Pancreas (tissue), 10 donors: ENCODE data around the gene WWC1. TPM values are rescaled to one million over a fixed set of nuclear protein-coding genes. Genes with fewer than 3 reads are reported as not detected.
A peak's percentile ranks its signal among the peaks of the same experiment; 100 is the strongest.

Experiments
- ATAC-seq, 4 donors: fragments of 200-7000 bp; cut with Tn5 transposase; one replicate each; pipeline versions ENCODE4 v1.8.0 to v1.9.1; 2020; ENCODE audit warnings: mild to moderate bottlenecking in 4 of 4, moderate library complexity in 4 of 4
- DNase-seq, 6 donors: peaks; one replicate each; pipeline ENCODE4 v3.0.0-alpha.2; 2020
- FAIRE-seq: peaks from 2 replicates; lab custom pipeline; 2012; peaks lifted over from hg19 to GRCh38; lab: Jason Lieb, UNC
- H3K27ac ChIP-seq, 4 donors: fragments of 200-600 bp; sonication (generic); 1 replicate in 3 of 4; 2 replicates in 1 of 4; pipeline versions ENCODE4 v1.5.0 to v1.8.0; 2020
- H3K27me3 ChIP-seq, 4 donors: fragments of 200-600 bp; one replicate each; pipeline ENCODE4 v1.8.0; 2021
- H3K36me3 ChIP-seq, 3 donors: fragments of 200-600 bp; sonication (generic) in 1 of 3; one replicate each; pipeline versions ENCODE4 v1.5.0 to v1.8.0; 2020 to 2021
- H3K4me1 ChIP-seq, 3 donors: fragments of 200-600 bp; one replicate each; pipeline ENCODE4 v1.8.0; 2021
- H3K4me3 ChIP-seq, 4 donors: fragments of 200-600 bp; sonication (generic) in 2 of 4; one replicate each; pipeline versions ENCODE4 v1.5.0 to v1.8.0; 2020 to 2021
- H3K9me3 ChIP-seq, 4 donors: fragments of 200-600 bp; one replicate each; pipeline ENCODE4 v1.8.0; 2021
- whole genome bisulfite sequencing, 2 donors: extraction: QIAGEN DNeasy Blood & Tissue Kit; methylation state at CpG; one replicate each; pipeline ENCODE4 v1.1.7; 2013; 5-methylcytosine and 5-hydroxymethylcytosine counted together
- intact Hi-C, 3 donors: fragments of 100-400 bp; cut with DNase I; formaldehyde crosslinking; loops; one replicate each; pipeline versions ENCODE4 v1.11.1 to v1.14.2; 2022
- polyA plus RNA-seq, 2 donors: library from polyadenylated mRNA; stranded (reverse); fragments of 200-250 nt; gene quantifications; one replicate each; pipeline ENCODE4 v1.2.3, GENCODE V29; 2013
- total RNA-seq, 6 donors: library from RNA; stranded (reverse); fragmentation: NEBNext Ultra II Directional in 4 of 6; extraction: Animal tissue kit (Norgen Biotek cat#: 25700) in 4 of 6; gene quantifications; one replicate each; pipeline versions ENCODE4 v1.2.1 to v1.2.4, GENCODE V29; 2021 to 2023
- TF ChIP-seq, protein P1 (sequence below), 4 donors: fragments of 200-600 bp; sonication (generic) in 3 of 4; IDR thresholded peaks; one replicate each; pipeline versions ENCODE4 v1.5.0 to v1.8.0; 2021; ENCODE audit warnings: antibody characterized with exemption in 4 of 4
- donor health status: healthy with polysubstance abuse.
- donor health status: DM: no; HTN: no; CAD: no; lungs with moderate emphysema.
- donor health status: DM: no; HTN: no; CAD: no.
- donor health status: control.
- donor health status: control.
- donor health status: Bipolar disorder and iron deficiency.
- donor health status: DM: yes; HTN: yes; CAD: no.
- donor health status: DM: no; HTN: no; CAD: no.
- donor health status: DM: no; HTN: no; CAD: no.
- donor health status: DM: yes; HTN: yes; CAD: no.

WWC1 gene
- total and polyA plus RNA-seq, 8 donors: 35.0 to 54.2 (median 38.7) TPM

DNA sequence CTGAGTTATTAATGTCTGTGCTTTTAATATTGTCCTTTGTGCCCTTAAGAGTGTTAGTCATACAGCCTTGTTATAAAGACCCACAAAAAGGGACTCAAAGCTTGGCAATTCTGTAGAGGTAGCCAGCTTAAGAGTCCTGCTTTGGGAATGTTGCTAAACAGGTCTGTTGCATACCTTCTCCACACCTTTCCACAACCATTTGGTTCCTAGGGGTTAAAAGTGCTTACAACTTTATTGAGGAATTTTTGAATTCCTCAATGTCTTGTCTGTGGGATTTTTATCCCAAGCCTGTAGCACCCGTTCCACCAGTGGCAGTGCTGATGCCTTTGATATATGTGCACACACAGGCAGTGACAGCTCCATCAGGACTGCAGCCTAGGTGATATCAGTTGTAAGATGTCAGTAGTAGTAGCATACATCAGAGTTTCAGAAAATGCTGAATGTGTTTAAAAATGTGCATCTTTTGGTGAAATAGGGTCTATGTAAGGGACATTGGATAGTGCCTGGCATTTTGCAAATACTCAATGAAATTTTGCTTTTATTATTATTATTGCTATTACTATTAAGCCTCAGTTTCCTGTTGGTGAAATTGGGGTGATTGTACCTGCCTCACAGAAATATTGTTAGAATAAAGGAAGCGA, 68.5 kb downstream of the WWC1 start:
- Histone ChIP-seq H3K9me3 (no peaks in the 10 kb centered on the region), H3K4me3 (no peak overlapping the region), H3K36me3 (no peaks in the 10 kb centered on the region), H3K4me1 (peaks cover 4 to 21% (median 17%) of the 10 kb centered on the region in 3 donors), H3K27me3 (no peaks in the 10 kb centered on the region), H3K27ac (no peak overlapping the region)
- no peak for DNase-seq
- intact Hi-C loops: loop anchor here in 1 of 3 donors (10.0 kb wide), 1 partner anchor 65 kb away; the partner anchor contains the start of gene WWC1
- no peak for FAIRE-seq
- TF ChIP-seq, protein P1, sequence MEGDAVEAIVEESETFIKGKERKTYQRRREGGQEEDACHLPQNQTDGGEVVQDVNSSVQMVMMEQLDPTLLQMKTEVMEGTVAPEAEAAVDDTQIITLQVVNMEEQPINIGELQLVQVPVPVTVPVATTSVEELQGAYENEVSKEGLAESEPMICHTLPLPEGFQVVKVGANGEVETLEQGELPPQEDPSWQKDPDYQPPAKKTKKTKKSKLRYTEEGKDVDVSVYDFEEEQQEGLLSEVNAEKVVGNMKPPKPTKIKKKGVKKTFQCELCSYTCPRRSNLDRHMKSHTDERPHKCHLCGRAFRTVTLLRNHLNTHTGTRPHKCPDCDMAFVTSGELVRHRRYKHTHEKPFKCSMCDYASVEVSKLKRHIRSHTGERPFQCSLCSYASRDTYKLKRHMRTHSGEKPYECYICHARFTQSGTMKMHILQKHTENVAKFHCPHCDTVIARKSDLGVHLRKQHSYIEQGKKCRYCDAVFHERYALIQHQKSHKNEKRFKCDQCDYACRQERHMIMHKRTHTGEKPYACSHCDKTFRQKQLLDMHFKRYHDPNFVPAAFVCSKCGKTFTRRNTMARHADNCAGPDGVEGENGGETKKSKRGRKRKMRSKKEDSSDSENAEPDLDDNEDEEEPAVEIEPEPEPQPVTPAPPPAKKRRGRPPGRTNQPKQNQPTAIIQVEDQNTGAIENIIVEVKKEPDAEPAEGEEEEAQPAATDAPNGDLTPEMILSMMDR (IDR thresholded peaks at IDR 0.05): no peak
- 65 to 69% methylated on average over 2 of the region's 2 CpGs for WGBS, 2 donors
- peak in 1 of 4 donors; percentile 42 for ATAC-seq

GRCh38 chr5:168360521-168361285, 69.3 kb downstream of the WWC1 start:
- TF ChIP-seq, protein P1 (IDR thresholded peaks at IDR 0.05): no peak
- no peak for ATAC-seq
- Histone ChIP-seq H3K4me3 (no peak overlapping the region), H3K27me3 (no peaks in the 10 kb centered on the region), H3K27ac (no peak overlapping the region), H3K4me1 (peaks cover 4 to 27% (median 23%) of the 10 kb centered on the region in 3 donors), H3K9me3 (no peaks in the 10 kb centered on the region), H3K36me3 (no peaks in the 10 kb centered on the region)
- no peak for DNase-seq
- FAIRE-seq: no peak
- 80 to 83% methylated on average over 3 of the region's 3 CpGs for WGBS, 2 donors
- intact Hi-C loops: loop anchor here in 1 of 3 donors (10.0 kb wide), 1 partner anchor 66 kb away; the partner anchor contains the start of gene WWC1

DNA sequence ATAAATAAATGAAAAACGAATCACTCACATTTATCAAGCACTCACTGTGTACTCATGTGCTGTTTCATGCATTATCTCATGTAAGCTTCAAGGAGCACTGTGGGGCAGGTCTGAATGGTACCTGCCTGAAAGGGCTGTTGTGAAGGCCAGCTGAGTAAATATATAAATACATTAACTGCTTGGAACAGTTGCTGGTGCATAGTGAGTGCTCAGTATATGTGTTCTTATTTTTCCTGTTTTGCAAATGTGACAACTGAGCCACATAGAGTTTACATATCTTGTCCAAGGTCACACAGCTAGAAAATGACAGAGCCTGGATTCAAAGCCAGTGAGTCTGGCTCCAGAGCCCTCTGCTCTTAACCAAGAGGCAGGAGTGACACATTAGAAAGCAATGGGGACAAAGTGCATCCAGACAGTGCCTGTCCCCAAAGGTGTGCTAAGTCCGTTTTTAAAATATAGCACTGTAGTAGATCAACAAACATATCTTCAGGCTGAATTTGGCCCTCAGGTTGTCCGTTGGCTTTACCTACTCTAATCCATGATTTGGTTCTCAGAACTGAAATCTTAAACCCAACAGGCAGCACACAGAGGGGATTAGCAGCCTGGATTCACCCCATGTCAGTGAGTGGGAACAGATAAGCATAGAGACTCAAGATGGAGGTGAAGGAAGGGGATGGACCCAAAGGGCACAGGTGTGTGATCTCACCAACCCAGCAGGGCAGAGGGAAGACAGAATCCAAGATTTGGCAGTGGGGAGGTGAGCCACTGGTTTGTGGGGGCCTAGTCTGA, 70.8 kb downstream of the WWC1 start:
- Histone ChIP-seq H3K4me1 (peaks cover 4 to 34% (median 30%) of the 10 kb centered on the region in 3 donors), H3K9me3 (no peaks in the 10 kb centered on the region), H3K4me3 (no peak overlapping the region), H3K36me3 (no peaks in the 10 kb centered on the region), H3K27ac (peak overlapping the region in 1 of 4 donors; percentile 21), H3K27me3 (no peaks in the 10 kb centered on the region)
- TF ChIP-seq, protein P1 (IDR thresholded peaks at IDR 0.05): no peak
- intact Hi-C loops: loop anchor here in 1 of 3 donors (10.0 kb wide), 1 partner anchor 67 kb away; the partner anchor contains the start of gene WWC1
- ATAC-seq: peak; percentile 14 to 50 (median 32)
- FAIRE-seq: no peak
- no peak for DNase-seq
- WGBS, 2 donors: 32 to 40% methylated on average over 3 of the region's 3 CpGs

DNA sequence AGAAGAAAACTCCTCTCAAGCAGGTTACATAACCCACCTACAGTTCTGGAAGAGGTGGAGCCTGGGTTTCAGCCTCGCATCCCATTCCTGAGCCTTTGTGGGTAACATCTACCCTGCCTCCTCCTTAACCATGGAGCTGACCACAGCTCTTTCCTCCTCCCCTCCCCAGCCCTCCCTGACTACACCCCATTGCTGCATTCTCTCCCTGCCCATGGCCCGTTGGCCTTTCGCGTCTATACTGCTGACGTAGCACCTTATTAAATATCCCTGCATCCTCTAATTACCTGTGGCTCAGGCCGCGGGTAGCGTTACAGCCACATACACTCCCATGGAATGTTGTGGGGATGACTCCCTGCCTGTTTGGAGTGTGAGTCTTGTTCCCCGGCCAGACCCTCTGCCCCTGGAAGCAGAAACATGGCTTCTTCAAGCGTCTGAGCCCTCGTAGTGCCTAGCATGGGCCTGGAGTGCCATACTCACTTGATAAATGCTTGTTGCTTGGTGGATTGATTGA, 72.8 kb downstream of the WWC1 start:
- ATAC-seq (no peak), FAIRE-seq (no peak), DNase-seq (no peak)
- no peaks in the 10 kb centered on the region for H3K36me3 ChIP-seq
- H3K9me3 ChIP-seq: no peaks in the 10 kb centered on the region
- WGBS, 2 donors: 85 to 86% methylated on average over 11 of the region's 11 CpGs
- intact Hi-C loops: loop anchor here in 1 of 3 donors (10.0 kb wide), 1 partner anchor 69 kb away; the partner anchor contains the start of gene WWC1
- peaks cover 4 to 34% (median 30%) of the 10 kb centered on the region in 3 donors for H3K4me1 ChIP-seq
- no peaks in the 10 kb centered on the region for H3K27me3 ChIP-seq
- peak overlapping the region in 3 of 4 donors; percentile 43 to 73 (median 62) for H3K27ac ChIP-seq
- TF ChIP-seq, protein P1 (IDR thresholded peaks at IDR 0.05): no peak
- H3K4me3 ChIP-seq: no peak overlapping the region
